Mesodermal cell (in vitro differentiated cells): ENCODE measurements around the gene METTL25B.

Source experiments
- H3K27ac ChIP-seq: 2 replicates; pipeline ENCODE4 v1.7.0; 2013; ENCODE audit warnings: mild to moderate bottlenecking, low read depth, low read length, moderate library complexity; ENCODE audit not compliant: severe bottlenecking
- H3K36me3 ChIP-seq: 2 replicates; pipeline ENCODE4 v1.7.1; 2013; ENCODE audit warnings: mild to moderate bottlenecking, low read length, moderate library complexity; ENCODE audit not compliant: control insufficient read depth, insufficient read depth
- H3K4me1 ChIP-seq: one replicate; pipeline ENCODE4 v1.7.1; 2013; ENCODE audit warnings: mild to moderate bottlenecking, low read length; ENCODE audit not compliant: insufficient read depth, control insufficient read depth, poor library complexity, severe bottlenecking
- H3K4me3 ChIP-seq: 2 replicates; pipeline ENCODE4 v1.7.0; 2013; ENCODE audit warnings: low read length, control low read depth, mild to moderate bottlenecking; ENCODE audit not compliant: insufficient read depth, poor library complexity, severe bottlenecking; ENCODE audit errors: extremely low read depth
- H3K9me3 ChIP-seq: 2 replicates; pipeline ENCODE4 v1.7.1; 2013; ENCODE audit warnings: mild to moderate bottlenecking, low read length, moderate library complexity; ENCODE audit not compliant: control insufficient read depth
- WGBS, 2 experiments: methylation state at CpG; one replicate each; pipeline ENCODE4 v1.1.5; 2013; ENCODE audit warnings: missing lambda C conversion rate in 2 of 2; ENCODE audit not compliant: insufficient coverage in 2 of 2; 5-methylcytosine and 5-hydroxymethylcytosine counted together

Gene METTL25B

DNA sequence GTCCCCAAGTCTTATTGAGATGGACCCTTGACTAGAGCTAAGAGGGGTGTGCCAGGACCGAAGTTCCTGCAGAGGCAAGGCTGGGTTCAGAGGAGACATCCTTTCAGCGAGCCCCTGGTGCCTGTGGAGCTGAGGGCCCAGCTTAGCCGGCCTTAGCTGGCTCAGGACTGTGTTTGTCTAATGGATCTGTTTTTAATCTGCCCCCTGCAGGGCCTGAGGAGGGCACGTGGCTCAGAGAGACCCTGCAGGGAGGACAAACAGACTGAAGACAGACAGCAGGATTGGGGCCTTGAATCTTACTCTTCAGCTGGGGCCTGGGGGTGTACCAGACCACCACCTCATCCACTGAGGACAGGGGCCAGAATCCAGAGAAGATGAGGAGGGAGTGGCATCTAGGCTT, 24.5 kb upstream of the METTL25B start:
- H3K36me3 ChIP-seq, result peaks cover 33% of the 10 kb centered on the region
- peaks cover 43% of the 10 kb centered on the region for H3K4me1 ChIP-seq
- peak overlapping the region; percentile 65 for H3K4me3 ChIP-seq
- 12 to 15% methylated on average over 4 of the region's 4 CpGs for WGBS, 2 experiments
- peak overlapping the region; percentile 23 for H3K27ac ChIP-seq
- H3K9me3 ChIP-seq, result no peaks in the 10 kb centered on the region

DNA sequence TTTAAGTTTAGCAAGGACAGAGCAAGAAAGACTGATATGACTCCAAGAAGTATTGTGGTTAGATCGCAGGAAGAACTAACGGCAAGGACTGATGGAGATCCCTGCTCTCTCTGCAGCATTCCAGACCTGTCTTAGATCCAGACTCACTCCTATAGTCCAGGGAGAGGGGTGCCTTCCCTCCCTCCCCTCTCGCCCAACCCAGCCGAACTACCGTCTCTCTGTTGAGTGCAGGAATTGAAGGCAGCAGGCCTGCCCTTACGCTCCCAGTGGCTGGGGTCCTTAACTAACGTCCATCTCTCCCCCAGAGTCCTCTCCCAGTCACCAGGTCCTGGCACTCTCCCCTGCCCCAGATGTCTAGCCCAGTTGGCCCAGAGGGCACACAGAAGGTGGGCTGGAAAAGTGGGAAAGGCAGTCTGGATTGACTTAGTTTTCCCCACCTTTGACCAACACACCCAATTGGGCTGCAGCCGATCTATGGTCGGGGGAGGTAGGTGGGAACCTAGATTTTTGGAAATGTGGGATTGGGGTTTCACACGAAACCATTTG, 24.0 kb upstream of the METTL25B start:
- WGBS, 2 experiments, result 3 to 39% methylated on average over 4 to 5 of the region's 10 CpGs

DNA sequence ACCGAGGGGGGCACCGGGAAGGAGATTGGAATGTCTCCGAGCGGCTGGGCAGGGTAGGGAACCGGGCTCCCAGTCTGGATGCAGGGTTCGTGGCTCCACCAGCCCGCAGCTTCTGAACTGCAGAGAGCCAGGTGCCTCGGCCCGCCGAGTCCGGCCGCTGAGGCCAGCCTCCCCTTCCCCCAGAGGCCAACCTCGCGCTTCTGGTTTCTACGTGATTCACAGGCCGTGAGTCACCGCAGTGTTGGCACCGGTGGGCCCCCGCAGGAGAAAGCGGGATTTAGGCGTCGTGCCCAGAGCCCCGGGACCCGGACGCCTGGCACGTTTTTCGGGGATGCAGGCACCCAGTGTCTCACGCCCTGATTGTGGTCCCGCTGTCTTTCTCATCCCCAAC, 23.3 kb upstream of the METTL25B start:
- Histone ChIP-seq H3K36me3 (peaks cover 21% of the 10 kb centered on the region), H3K4me3 (peak overlapping the region; percentile 65), H3K9me3 (no peaks in the 10 kb centered on the region), H3K27ac (peak overlapping the region; percentile 80), H3K4me1 (peaks cover 55% of the 10 kb centered on the region)
- 0 to 1% methylated on average over 27 to 29 of the region's 29 CpGs for WGBS, 2 experiments

More for the DNA sequence above, 24.0 kb upstream of the METTL25B start:
- Histone ChIP-seq H3K27ac (peak overlapping the region; percentile 80), H3K36me3 (peaks cover 28% of the 10 kb centered on the region), H3K9me3 (no peaks in the 10 kb centered on the region), H3K4me1 (peaks cover 48% of the 10 kb centered on the region), H3K4me3 (peak overlapping the region; percentile 65)

DNA sequence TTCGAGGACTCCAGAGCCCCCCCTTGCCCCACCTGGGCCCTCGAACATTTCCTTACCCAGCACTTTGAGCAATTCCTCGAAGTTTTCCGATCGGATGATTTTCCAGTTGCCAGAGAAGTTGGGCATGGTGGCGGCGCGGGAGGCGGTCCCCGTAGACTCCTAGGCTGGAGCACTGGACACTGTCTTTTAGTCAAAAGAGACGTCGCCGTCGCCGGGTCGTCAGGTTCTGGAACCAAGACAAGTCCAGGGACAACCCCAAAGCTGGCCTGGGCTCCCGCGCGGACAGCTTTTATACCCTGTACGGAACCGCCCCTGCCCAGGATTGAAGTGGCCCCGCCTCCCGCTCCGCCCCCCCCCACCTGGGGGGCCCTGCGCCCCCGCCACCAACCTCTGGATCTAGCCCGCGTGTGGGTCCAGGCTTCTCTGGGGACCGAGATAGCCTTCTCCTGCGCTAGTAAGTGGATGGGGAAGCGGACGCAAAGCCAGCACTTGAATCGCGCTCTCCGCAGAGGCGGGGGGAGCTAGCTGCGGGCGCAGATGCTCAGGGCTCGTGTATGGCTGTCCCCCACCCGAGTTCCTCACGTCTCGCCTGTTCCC, 22.9 kb upstream of the METTL25B start, which contains the start of gene CRABP2:
CRABP2 (minus strand) TSS at position 263 of the 597 bp plus-strand sequence; CDS start at position 126, 137 bp downstream.
- peaks cover 16% of the 10 kb centered on the region for H3K36me3 ChIP-seq
- peaks cover 60% of the 10 kb centered on the region for H3K4me1 ChIP-seq
- H3K4me3 ChIP-seq, result peak within 1 kb of the TSS; percentile 65
- H3K27ac ChIP-seq, result peak within 1 kb of the TSS; percentile 80
- H3K9me3 ChIP-seq, result no peaks in the 10 kb centered on the region
- 0% methylated on average over 29 to 34 of the region's 42 CpGs for WGBS, 2 experiments

DNA sequence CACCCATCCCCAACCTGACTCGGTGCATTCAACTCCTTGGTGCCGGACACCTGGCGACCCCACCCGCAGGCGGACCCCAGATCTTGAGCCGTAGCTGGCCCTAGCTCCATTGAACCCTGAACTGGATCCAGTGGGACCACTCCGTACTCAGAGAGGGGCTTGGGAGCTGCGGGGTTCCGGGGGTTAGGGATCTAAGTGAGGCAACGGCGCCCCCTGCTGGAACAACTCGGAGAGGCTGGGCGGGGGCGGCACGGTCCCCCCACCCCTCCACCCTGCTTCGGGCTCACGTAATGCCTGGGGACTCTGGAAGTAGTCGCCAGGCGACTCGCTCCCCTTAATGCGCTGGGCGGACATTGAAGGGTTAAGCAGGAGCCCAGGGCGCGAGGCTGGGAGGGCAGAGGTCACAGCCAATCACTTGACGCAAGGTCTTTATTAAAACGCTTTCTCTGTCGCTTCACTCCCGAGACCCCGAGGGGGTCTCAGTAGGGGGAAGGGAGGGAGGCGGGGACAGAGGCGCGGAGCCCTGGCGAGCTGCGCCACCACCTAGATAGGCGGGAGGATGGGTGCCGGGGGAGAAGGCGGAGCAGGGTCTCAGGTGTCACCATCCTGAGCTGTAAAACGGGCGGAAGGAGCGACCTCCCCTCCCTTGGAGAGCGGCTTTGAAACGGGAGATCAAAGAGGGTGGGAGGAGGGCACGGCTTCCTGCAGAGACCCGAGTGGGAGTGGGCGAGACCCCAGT, 22.2 kb upstream of the METTL25B start:
- Histone ChIP-seq H3K36me3 (peaks cover 9% of the 10 kb centered on the region), H3K4me1 (peaks cover 63% of the 10 kb centered on the region), H3K27ac (peak overlapping the region; percentile 80), H3K4me3 (peak overlapping the region; percentile 65), H3K9me3 (no peaks in the 10 kb centered on the region)
- 0% methylated on average over 21 to 33 of the region's 45 CpGs for WGBS, 2 experiments

DNA sequence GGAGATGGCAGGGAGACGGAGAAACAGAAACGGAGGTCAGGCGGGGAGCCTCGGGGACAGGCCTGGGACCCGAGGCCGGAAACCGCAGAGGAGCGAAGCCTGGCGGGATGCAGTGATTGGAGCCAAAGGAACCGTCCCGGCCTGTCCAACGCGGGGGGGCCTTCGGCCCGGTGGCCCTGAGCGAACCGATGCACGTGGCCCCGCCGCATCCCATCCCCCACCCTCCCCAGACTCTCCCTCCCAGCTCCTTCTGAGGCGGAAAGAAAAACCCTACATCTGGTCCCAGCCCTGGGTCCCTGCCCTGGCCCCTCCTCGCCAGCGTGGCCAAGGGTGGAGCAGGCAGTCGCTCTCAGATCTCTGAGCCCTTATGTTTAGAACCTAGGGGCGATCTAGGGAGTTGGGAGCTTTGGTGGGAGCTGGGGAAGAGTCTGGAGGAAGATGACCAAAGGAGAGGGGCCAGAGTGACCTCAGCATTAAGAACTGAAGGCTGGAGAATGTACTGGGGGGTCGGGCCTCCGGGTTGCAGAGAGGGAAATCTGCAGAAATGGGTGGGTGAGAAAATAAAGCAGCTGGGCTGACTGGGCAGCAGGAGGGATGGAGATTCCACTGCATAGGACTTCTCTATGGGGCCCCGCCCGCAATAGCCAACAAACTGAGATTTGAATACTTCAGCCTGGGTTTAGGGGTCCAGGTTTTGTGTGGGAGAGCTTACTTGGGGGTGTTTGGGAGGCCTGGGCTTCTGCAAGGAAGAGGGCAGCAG, 21.4 kb upstream of the METTL25B start:
- Histone ChIP-seq H3K4me1 (peaks cover 61% of the 10 kb centered on the region), H3K36me3 (peaks cover 7% of the 10 kb centered on the region), H3K4me3 (peak overlapping the region; percentile 65), H3K27ac (peak overlapping the region; percentile 80), H3K9me3 (no peaks in the 10 kb centered on the region)
- WGBS, 2 experiments, result 0% methylated on average over 26 to 27 of the region's 29 CpGs

DNA sequence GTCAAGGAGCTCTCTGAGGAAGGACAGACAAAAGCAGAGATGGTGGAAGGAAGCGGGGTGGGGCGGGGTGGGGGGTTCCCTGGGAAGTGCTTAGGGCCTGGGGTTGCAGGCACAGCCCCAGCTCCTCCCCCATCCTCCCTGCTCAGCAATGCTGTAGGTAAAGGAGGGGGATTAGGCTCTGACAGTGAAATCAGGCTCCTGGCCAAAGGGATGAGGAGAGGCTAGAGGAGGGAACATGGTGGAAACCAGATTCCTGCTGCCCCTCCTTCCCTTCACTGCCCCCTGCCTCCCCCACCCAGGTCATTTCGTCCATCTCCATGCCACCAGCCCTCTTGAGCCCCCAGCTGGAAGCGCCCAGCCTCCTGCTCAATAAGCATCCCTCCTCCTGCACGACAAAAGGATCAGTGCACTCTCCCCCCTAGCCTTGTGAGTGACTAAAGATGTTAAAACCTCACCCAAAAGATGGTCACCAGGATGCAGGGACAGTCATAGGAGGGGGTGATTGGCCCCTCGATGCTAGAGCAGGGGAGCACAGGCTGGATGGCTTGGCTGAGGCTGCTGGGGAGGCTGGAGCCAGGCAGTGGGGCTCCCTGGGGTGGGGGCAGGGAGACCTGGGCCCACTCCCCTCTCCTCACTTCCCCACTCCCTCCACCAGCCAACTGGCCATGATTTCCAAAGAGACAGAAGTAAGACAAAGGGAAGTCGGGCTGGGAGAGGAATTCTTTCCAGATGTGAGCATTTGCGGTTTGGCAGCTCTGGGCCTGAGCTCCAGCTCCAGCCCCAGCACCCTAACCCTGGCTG, 20.7 kb upstream of the METTL25B start:
- Histone ChIP-seq H3K27ac (peak overlapping the region; percentile 82), H3K4me3 (no peak overlapping the region), H3K4me1 (peaks cover 65% of the 10 kb centered on the region), H3K9me3 (no peaks in the 10 kb centered on the region), H3K36me3 (peaks cover 7% of the 10 kb centered on the region)
- WGBS, 2 experiments, result 10 to 14% methylated on average over 2 to 4 of the region's 8 CpGs

DNA sequence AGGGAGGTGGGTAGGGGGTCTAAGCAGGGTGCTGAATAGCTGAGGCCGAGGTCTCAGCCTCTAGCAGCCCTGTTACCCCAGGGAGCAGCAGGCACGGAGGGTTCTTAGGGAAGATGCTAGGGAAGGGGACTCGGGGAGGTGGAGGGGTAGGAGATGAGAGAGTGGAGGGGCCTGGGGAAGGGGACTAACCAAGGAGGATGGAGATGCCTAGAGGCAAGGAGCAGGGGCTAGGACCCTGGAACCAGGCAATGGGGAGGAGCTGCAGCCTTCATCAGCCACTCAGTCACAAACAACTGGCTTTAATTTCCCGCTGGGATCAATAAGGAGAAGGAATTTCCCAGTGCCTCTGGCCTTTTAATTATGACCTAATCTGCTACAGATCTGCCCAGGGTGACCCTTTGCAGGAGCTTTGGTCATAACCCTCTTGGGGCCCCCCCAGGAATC, 20.0 kb upstream of the METTL25B start:
- H3K9me3 ChIP-seq, result no peaks in the 10 kb centered on the region
- peaks cover 65% of the 10 kb centered on the region for H3K4me1 ChIP-seq
- no peak overlapping the region for H3K4me3 ChIP-seq
- 6 to 9% methylated on average over 1 to 2 of the region's 4 CpGs for WGBS, 2 experiments
- peak overlapping the region; percentile 82 for H3K27ac ChIP-seq
- peaks cover 1% of the 10 kb centered on the region for H3K36me3 ChIP-seq

DNA sequence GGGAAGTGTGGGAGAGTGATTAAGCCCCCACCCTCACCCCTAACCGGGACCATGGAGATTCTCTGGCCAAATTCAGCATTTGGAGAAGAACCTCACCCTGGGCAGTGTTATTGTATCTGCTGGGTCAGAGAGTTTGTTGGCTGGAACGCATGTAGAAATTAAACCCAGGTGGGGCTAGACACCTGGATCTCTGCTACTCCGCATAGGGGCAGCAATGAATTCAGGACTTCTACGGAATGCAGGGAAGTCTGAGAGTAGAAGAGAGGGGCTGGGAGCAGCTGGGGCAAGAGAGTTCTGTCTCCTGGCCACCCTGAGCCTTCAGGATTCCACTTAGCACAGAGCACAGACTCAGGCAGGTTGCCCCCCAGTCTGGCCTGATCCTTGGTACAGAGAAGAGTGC, 19.2 kb upstream of the METTL25B start:
- Histone ChIP-seq H3K9me3 (no peaks in the 10 kb centered on the region), H3K27ac (peak overlapping the region; percentile 49), H3K36me3 (no peaks in the 10 kb centered on the region), H3K4me1 (peaks cover 61% of the 10 kb centered on the region), H3K4me3 (no peak overlapping the region)
- WGBS, 2 experiments, result 64 to 72% methylated on average over 3 of the region's 4 CpGs
